ENCODE measurements around the gene LRP2. TPM values are rescaled to one million over a fixed set of nuclear protein-coding genes. Genes with fewer than 3 reads are reported as not detected.
"Not testable (repeated sequence)": the region's sequence is repeated elsewhere in the genome, so short reads cannot be mapped to it uniquely, and the experiment has no call there.

LRP2 gene
- total RNA-seq, 3 donors from 2014 or later (not counting 1 experiment from before 2014, with no cell fraction given) = not detected

- Histone ChIP-seq H3K27me3 (ENCODE audit: control insufficient read depth, insufficient read depth, low read length) (no peaks in the 10 kb centered on the region), H3K9me3 (ENCODE audit: control insufficient read depth, insufficient read depth, low read length) (no peaks in the 10 kb centered on the region), H3K27ac (ENCODE audit: low read length) (no peak overlapping the region), H3K36me3 (ENCODE audit: control insufficient read depth, insufficient read depth, low read length) (no peaks in the 10 kb centered on the region), H3K4me3 (ENCODE audit: low read length) (no peak overlapping the region), H3K4me1 (ENCODE audit: control insufficient read depth, insufficient read depth, low read length) (no peaks in the 10 kb centered on the region)
- TF ChIP-seq CTCF (IDR thresholded peaks at IDR 0.05) = no peak
- H3K27ac Mint-ChIP-seq = no peak overlapping the region
- no peaks in the 10 kb centered on the region for H3K4me1 Mint-ChIP-seq
- H3K27me3 Mint-ChIP-seq (ENCODE audit: low read depth in 2 of 2) = no peaks in the 10 kb centered on the region
- H3K36me3 Mint-ChIP-seq = no peaks in the 10 kb centered on the region
- ATAC-seq = no peak
- no peak for DNase-seq
- no peak overlapping the region for H3K4me3 Mint-ChIP-seq
- H3K9me3 Mint-ChIP-seq = no peaks in the 10 kb centered on the region
- 98% methylated on average over 7 of the region's 7 CpGs for WGBS (ENCODE audit: insufficient coverage)
- intact Hi-C loops (cut with micrococcal nuclease) = no loop called here
Observed at GRCh38 chr2:169139145-169139544, 223.2 kb downstream of the LRP2 start.

GRCh38 chr2:169137924-169138323, 224.4 kb downstream of the LRP2 start:
- Mint-ChIP-seq H3K27ac (no peak overlapping the region), H3K36me3 (no peaks in the 10 kb centered on the region), H3K4me1 (no peaks in the 10 kb centered on the region), H3K27me3 (ENCODE audit: low read depth in 2 of 2) (no peaks in the 10 kb centered on the region), H3K9me3 (no peaks in the 10 kb centered on the region), H3K4me3 (no peak overlapping the region)
- WGBS (ENCODE audit: insufficient coverage) = 87% methylated on average over 2 of the region's 2 CpGs
- intact Hi-C loops (cut with micrococcal nuclease) = no loop called here
- Histone ChIP-seq H3K36me3 (ENCODE audit: control insufficient read depth, insufficient read depth, low read length) (no peaks in the 10 kb centered on the region), H3K4me1 (ENCODE audit: control insufficient read depth, insufficient read depth, low read length) (no peaks in the 10 kb centered on the region), H3K4me3 (ENCODE audit: low read length) (no peak overlapping the region), H3K9me3 (ENCODE audit: control insufficient read depth, insufficient read depth, low read length) (no peaks in the 10 kb centered on the region), H3K27ac (ENCODE audit: low read length) (no peak overlapping the region), H3K27me3 (ENCODE audit: control insufficient read depth, insufficient read depth, low read length) (no peaks in the 10 kb centered on the region)
- ATAC-seq = no peak
- no peak for DNase-seq
- no peak for TF ChIP-seq CTCF (IDR thresholded peaks at IDR 0.05)

- Histone ChIP-seq H3K27ac (ENCODE audit: low read length) (no peak overlapping the region), H3K4me1 (ENCODE audit: control insufficient read depth, insufficient read depth, low read length) (no peaks in the 10 kb centered on the region), H3K4me3 (ENCODE audit: low read length) (no peak overlapping the region), H3K9me3 (ENCODE audit: control insufficient read depth, insufficient read depth, low read length) (no peaks in the 10 kb centered on the region), H3K36me3 (ENCODE audit: control insufficient read depth, insufficient read depth, low read length) (no peaks in the 10 kb centered on the region), H3K27me3 (ENCODE audit: control insufficient read depth, insufficient read depth, low read length) (no peaks in the 10 kb centered on the region)
- no peaks in the 10 kb centered on the region for H3K27me3 Mint-ChIP-seq (ENCODE audit: low read depth in 2 of 2)
- 93% methylated on average over 3 of the region's 3 CpGs for WGBS (ENCODE audit: insufficient coverage)
- TF ChIP-seq CTCF (IDR thresholded peaks at IDR 0.05) = no peak
- H3K27ac Mint-ChIP-seq = no peak overlapping the region
- no peak overlapping the region for H3K4me3 Mint-ChIP-seq
- no peak for ATAC-seq
- no peaks in the 10 kb centered on the region for H3K36me3 Mint-ChIP-seq
- intact Hi-C loops (cut with micrococcal nuclease) = no loop called here
- no peak for DNase-seq
- H3K4me1 Mint-ChIP-seq = no peaks in the 10 kb centered on the region
- no peaks in the 10 kb centered on the region for H3K9me3 Mint-ChIP-seq
Observed at GRCh38 chr2:169136885-169137534, 225.3 kb downstream of the LRP2 start.

GRCh38 chr2:169136428-169136827, 225.9 kb downstream of the LRP2 start:
- H3K27ac Mint-ChIP-seq; ATAC-seq; H3K27me3 ChIP-seq (ENCODE audit: control insufficient read depth, insufficient read depth, low read length); DNase-seq; H3K27me3 Mint-ChIP-seq (ENCODE audit: low read depth in 2 of 2); H3K9me3 ChIP-seq (ENCODE audit: control insufficient read depth, insufficient read depth, low read length); H3K9me3 Mint-ChIP-seq; H3K4me3 ChIP-seq (ENCODE audit: low read length); H3K4me1 ChIP-seq (ENCODE audit: control insufficient read depth, insufficient read depth, low read length); H3K36me3 Mint-ChIP-seq; H3K4me3 Mint-ChIP-seq; H3K27ac ChIP-seq (ENCODE audit: low read length); intact Hi-C loops (cut with micrococcal nuclease); H3K36me3 ChIP-seq (ENCODE audit: control insufficient read depth, insufficient read depth, low read length); H3K4me1 Mint-ChIP-seq: not testable (repeated sequence)
- WGBS (ENCODE audit: insufficient coverage) = 93% methylated on average over 4 of the region's 5 CpGs

GRCh38 chr2:169134272-169134671, 228.1 kb downstream of the LRP2 start:
- H3K4me1 Mint-ChIP-seq; H3K27ac ChIP-seq (ENCODE audit: low read length); H3K9me3 ChIP-seq (ENCODE audit: control insufficient read depth, insufficient read depth, low read length); H3K27ac Mint-ChIP-seq; H3K4me3 Mint-ChIP-seq; H3K36me3 Mint-ChIP-seq; H3K36me3 ChIP-seq (ENCODE audit: control insufficient read depth, insufficient read depth, low read length); H3K27me3 Mint-ChIP-seq (ENCODE audit: low read depth in 2 of 2); H3K9me3 Mint-ChIP-seq; DNase-seq; H3K27me3 ChIP-seq (ENCODE audit: control insufficient read depth, insufficient read depth, low read length); H3K4me1 ChIP-seq (ENCODE audit: control insufficient read depth, insufficient read depth, low read length); intact Hi-C loops (cut with micrococcal nuclease); H3K4me3 ChIP-seq (ENCODE audit: low read length); ATAC-seq: not testable (repeated sequence)
- WGBS (ENCODE audit: insufficient coverage) = 74% methylated on average over 6 of the region's 6 CpGs

Measured in natural killer cell (primary cell).